ENCODE results near the gene PFKM. TPM values are rescaled to one million over a fixed set of nuclear protein-coding genes. Genes with fewer than 3 reads are reported as not detected.

PFKM gene
- total and polyA plus RNA-seq, 11 donors, result 160 to 901 (median 474) TPM

DNA sequence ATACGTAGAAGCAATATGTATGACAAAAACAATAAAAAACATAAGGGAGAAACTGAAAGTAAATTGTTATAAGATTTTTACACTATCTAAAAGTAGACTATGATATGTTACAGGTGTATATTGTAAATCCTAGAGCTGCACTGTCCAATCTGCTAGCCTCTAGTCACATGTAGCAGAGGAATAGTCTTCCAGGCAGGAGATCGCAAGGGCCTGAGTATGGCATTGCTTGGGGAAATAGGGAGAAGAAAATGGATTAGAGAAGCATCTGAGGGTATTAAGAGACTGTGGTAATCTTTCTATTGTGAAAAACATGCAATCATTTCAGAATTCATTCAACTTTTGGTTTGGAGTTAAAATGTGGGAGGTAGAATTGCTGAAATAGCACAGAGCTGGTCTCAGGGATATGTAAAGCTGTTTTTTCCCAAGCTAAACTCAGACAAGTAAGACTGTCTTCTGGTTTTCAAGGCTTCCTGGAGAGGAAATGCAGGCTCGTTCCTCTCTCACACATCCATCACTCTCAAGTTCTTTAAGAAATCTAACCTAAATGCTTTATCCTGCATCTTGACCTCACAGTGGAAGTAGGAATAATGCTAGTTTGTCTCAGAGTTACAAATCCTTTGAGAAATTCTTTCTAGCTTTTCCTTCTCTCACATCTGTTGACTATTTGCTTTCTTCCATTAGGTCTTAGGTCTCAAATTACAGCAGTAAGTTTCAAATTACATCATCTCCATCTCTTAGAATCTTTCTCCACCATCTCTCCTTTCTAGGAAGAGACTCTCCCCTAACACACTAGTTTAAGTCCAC, 56.7 kb downstream of the PFKM start:
- no peak for DNase-seq
- Histone ChIP-seq H3K27ac (no peak overlapping the region), H3K4me1 (no peaks in the 10 kb centered on the region), H3K36me3 (no peaks in the 10 kb centered on the region), H3K4me3 (no peak overlapping the region), H3K9me3 (no peaks in the 10 kb centered on the region), H3K27me3 (peaks cover 0 to 36% (median 17%) of the 10 kb centered on the region in 9 donors)
- TF ChIP-seq, protein P1, sequence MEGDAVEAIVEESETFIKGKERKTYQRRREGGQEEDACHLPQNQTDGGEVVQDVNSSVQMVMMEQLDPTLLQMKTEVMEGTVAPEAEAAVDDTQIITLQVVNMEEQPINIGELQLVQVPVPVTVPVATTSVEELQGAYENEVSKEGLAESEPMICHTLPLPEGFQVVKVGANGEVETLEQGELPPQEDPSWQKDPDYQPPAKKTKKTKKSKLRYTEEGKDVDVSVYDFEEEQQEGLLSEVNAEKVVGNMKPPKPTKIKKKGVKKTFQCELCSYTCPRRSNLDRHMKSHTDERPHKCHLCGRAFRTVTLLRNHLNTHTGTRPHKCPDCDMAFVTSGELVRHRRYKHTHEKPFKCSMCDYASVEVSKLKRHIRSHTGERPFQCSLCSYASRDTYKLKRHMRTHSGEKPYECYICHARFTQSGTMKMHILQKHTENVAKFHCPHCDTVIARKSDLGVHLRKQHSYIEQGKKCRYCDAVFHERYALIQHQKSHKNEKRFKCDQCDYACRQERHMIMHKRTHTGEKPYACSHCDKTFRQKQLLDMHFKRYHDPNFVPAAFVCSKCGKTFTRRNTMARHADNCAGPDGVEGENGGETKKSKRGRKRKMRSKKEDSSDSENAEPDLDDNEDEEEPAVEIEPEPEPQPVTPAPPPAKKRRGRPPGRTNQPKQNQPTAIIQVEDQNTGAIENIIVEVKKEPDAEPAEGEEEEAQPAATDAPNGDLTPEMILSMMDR (IDR thresholded peaks at IDR 0.05), result no peak
- TF ChIP-seq POLR2A (IDR thresholded peaks at IDR 0.05), result no peak
- intact Hi-C loops (cut with DNase I), result no loop called here
- WGBS, 4 donors, result 67 to 73% (median 69%) methylated on average over 3 of the region's 3 CpGs
- ATAC-seq, result no peak

DNA sequence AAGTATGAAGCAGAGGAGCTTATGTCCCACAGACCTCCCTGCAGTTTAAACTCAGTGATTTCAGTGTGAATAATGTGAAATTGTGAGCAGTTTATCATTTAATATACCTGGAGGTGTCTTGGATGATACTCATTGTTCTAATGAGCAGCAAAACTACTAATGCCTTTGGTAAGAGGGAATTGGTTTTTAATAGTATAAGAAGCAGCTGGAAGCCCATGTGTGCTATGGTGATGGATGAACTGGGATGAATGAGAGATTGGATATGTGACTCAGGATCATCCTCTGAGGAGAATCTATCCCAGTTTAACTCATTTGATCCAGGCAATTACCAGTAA, 57.2 kb downstream of the PFKM start:
- Histone ChIP-seq H3K4me3 (no peak overlapping the region), H3K27me3 (peaks cover 6 to 42% (median 23%) of the 10 kb centered on the region in 9 donors), H3K36me3 (no peaks in the 10 kb centered on the region), H3K4me1 (no peaks in the 10 kb centered on the region), H3K9me3 (no peaks in the 10 kb centered on the region), H3K27ac (no peak overlapping the region)
- intact Hi-C loops (cut with DNase I), result no loop called here
- TF ChIP-seq, protein P1 (IDR thresholded peaks at IDR 0.05), result no peak
- no peak for TF ChIP-seq POLR2A (IDR thresholded peaks at IDR 0.05)
- ATAC-seq (no peak), DNase-seq (no peak)

DNA sequence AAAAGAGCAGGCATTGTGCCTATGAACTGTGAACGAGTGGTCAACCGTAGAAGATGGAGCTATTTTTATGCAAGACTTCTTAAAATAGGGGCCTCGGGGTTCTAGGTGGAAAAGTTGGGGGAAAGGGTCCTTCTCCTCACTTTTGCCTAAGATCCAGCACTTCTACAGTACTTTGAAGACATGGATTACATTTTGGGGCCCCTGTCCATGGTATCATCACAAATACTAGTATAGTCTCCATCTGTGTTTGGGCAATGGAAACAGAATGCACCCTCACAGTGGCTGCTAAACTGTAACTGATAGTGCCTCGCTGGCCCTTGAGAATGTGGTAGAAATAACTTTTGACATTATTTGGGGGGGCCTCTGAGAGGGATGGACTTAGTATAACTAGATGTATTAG, 58.8 kb downstream of the PFKM start:
- H3K27ac ChIP-seq, result no peak overlapping the region
- DNase-seq (no peak), ATAC-seq (no peak)
- 57 to 67% (median 65%) methylated on average over 4 of the region's 4 CpGs for WGBS, 4 donors
- no peak overlapping the region for H3K4me3 ChIP-seq
- H3K4me1 ChIP-seq, result peaks cover 0 to 13% (median 7%) of the 10 kb centered on the region in 12 donors
- H3K27me3 ChIP-seq, result peaks cover 6 to 53% (median 27%) of the 10 kb centered on the region in 9 donors
- no peak for TF ChIP-seq POLR2A (IDR thresholded peaks at IDR 0.05)
- TF ChIP-seq, protein P1 (IDR thresholded peaks at IDR 0.05), result no peak
- H3K36me3 ChIP-seq, result no peaks in the 10 kb centered on the region
- intact Hi-C loops (cut with DNase I), result no loop called here
- no peaks in the 10 kb centered on the region for H3K9me3 ChIP-seq

DNA sequence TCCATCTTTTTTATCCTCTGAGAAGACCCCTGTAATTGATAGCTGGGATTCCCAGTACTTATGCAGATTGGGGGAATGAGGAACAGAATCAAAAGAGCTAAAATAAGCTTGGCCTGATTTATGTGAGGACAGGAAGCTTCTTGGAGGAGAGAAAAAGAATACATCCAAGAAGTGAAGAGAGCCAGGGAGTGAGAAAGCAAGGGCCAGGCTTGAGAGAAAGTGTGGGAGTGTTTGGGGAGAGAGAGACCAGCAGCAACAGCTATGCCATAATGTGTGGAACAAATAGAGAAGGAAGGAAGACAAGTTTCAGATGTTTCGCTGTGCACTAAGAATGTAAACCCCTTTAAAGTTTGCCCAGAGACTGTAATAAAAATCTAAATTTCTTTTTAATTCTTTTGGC, 60.3 kb downstream of the PFKM start:
- H3K27ac ChIP-seq, result no peak overlapping the region
- no peak for ATAC-seq
- no peaks in the 10 kb centered on the region for H3K9me3 ChIP-seq
- 91 to 94% (median 93%) methylated on average over 1 of the region's 1 CpG for WGBS, 4 donors
- no peak for TF ChIP-seq POLR2A (IDR thresholded peaks at IDR 0.05)
- TF ChIP-seq, protein P1 (IDR thresholded peaks at IDR 0.05), result no peak
- no peaks in the 10 kb centered on the region for H3K36me3 ChIP-seq
- DNase-seq, result no peak
- intact Hi-C loops (cut with DNase I), result no loop called here
- H3K27me3 ChIP-seq, result peaks cover 16 to 64% (median 39%) of the 10 kb centered on the region in 9 donors
- H3K4me1 ChIP-seq, result peaks cover 0 to 26% (median 15%) of the 10 kb centered on the region in 12 donors
- H3K4me3 ChIP-seq, result no peak overlapping the region
